HG03354 (cell line): ENCODE results near the gene TAS2R13.

Source experiments
- ATAC-seq: cut with Tn5 transposase; IDR thresholded peaks from one replicate; pipeline ENCODE4 v1.9.1; 2021; ENCODE audit warnings: mild to moderate bottlenecking; ENCODE audit not compliant: unreplicated experiment, poor library complexity, severe bottlenecking

TAS2R13 gene, protein sequence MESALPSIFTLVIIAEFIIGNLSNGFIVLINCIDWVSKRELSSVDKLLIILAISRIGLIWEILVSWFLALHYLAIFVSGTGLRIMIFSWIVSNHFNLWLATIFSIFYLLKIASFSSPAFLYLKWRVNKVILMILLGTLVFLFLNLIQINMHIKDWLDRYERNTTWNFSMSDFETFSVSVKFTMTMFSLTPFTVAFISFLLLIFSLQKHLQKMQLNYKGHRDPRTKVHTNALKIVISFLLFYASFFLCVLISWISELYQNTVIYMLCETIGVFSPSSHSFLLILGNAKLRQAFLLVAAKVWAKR

DNA sequence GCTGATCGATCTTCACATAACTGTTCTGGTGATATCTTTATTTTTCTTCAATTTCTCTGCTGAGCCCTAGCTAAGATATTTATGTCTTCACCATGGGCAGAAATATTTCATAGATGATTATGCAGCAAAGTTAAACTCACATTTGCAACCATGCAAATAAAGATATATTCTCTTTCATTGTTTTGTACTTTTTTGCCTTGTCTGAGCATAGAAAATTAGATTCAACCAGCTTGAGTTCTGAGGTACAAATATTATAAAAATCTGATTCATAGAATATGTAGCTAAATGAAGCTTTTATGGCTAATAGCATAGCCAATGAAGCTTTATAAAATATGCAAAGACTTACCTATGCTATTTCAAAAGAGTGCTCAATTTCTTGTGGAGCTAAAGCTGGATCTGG is at the start of gene TAS2R13:
Gene TAS2R13, minus strand, starts transcription at position 101 of the 400 bp plus-strand sequence. CDS start 264 bp downstream, outside the sequence.
- no peak for ATAC-seq

DNA sequence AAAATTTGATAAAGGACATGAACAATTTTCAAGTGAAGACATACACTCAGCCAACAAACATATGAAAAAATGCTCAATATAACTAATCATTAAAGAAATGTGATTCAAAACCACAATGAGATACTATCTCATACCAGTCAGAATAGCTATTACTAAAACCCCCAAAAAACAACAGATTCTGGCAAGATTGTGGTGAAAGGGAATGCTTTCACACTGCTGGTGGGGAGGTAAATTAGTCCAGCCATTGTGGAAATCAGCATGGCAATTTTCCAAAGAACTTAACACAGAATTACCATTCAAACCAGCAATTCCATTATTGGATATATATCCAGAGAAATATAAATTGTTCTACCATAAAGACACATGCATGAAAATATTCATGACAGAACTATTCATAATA is 48.4 kb upstream of the TAS2R13 start:
- ATAC-seq, result no peak

DNA sequence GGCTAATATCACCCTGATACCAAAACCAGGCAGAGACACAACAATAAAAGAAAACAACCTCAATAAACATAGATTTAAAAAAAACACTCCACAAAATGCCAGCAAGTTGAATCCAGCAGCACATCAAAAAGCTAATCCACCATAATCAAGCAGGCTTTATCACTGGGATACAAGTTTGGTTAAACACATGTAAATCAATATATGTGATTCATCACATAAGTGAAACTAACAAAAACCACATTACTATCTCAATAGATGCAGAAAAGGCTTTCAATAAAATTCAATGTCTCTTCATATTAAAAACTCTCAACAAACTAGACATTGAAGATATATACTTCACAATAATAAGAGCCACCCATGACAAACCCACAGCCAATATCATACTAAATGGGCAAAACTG is 46.7 kb upstream of the TAS2R13 start:
- ATAC-seq, result no peak

DNA sequence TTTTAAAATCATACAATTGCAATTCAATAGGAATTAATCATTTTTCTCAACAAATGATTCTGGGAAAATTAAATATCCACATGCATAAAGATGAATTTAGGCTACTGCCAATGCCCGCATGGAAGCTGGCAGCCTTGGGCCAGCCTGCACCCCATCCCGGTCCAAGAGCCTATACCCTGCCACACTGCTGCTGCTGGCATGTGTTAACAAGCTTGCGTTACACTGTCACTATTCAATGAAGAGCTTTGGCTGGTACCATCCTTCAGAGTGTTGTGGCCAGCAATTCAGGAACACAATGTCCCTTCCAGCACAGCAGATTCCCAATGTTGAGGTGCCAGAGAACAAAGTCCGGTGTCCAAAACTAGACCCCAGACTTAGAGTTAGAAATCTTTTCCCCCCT is 43.3 kb upstream of the TAS2R13 start:
- no peak for ATAC-seq

DNA sequence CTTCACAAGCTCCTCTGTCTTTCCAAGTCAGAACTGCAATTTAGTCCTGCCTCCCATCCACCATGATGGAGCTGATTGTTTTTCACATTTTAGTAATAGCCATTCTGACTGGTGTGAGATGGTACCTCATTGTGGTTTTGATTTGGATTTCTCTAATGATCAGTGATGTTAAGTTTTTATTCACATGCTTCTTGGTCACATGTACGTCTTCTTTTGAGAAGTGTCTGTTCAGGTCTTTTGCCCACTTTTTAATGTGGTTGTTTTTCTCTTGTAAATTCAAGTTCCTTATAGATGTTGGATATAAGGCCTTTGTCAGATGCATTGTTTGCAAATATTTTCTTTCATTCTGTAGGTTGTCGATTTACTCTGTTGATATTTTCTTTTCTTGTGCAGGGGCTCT is 33.8 kb upstream of the TAS2R13 start:
- no peak for ATAC-seq

DNA sequence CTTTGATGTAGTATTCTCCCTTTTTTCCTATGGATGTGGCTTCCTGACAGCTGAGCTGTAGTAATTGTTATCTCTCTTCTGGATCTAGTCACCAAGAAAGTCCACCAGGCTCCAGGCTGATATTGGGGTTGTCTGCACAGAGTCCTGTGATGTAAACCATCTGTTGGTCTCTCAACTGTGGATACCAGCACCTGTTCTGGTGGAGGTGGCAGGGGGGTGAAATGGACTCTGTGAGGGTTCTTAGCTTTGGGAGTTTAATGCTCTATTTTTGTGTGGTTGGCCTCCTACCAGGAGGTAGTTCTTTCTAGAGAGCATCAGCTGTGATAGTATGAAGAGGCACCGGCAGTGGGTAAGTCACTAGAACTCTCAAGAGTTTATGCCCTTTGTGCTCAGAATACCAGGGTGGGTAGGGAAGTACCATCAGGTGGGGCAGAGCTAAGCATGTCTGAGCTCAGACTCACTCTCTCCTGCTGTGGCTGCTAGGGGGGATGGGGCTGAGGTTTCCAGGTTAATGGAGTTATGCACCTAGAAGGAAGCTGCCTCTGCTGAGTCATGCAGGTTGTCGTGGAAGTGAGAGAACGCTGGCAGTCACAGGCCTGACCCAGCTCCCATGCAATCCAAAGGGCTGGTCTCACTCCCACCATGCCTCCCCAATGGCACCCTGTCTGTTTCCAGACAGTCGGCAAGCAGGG is 32.7 kb upstream of the TAS2R13 start:
- no peak for ATAC-seq

DNA sequence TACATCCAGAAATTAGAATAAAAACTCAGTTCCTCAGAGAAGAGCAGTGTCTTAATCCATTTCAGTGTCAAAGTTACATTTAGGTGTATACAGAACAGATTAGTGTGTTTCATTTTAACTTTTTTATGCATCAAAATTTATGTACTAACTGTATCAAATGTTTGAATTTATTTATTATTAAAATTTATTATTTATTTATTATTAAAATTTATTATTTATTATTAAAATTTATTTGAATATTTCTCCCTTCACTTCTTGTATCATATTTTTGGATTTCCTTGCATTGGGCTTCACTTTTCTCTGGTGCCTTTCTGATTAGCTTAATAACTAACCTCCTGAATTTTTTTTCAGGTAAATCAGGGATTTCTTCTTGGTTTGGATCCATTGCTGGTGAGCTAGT is 32.0 kb upstream of the TAS2R13 start:
- ATAC-seq, result no peak

DNA sequence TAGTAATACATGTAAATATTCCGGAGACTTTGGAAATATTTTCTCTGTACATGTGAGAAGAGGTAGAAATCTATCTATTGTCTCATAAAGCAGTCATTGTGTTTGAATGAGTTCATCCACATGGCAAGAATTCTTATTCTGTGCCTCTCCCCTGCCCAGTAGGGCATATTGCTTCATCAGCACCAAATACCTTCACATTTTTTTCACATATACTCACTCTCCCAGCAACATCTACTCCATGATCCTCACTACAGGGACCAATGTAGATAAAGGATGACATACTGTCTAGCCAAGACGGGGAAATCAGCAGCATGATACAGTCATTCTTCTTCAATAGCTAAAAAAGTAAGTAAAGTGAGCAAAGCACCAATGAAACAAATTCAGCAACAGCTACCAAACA is 31.0 kb upstream of the TAS2R13 start:
- no peak for ATAC-seq

DNA sequence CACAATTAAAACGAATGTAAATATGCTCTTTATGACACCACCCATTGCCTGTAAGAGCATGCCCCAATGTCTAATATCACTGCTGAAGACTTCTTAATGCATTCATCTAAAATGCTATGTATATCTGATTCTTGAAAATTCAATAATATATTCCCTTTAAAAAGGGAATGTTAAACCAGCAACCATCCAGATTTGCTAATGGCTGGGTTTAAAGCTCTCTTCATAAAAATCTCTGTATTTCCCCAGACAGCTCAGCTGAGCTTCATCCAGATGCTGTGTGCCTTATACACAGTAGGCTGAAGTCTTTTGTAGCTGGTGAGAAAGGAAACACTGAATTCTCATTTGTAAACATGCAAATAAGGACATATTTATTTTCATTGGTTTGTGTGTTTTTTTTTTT is 29.8 kb upstream of the TAS2R13 start, which contains the start of gene TAS2R14:
Gene TAS2R14, minus strand, starts transcription at position 101 of the 400 bp plus-strand sequence. Its CDS starts 56 bp downstream, at position 45.
- no peak for ATAC-seq

DNA sequence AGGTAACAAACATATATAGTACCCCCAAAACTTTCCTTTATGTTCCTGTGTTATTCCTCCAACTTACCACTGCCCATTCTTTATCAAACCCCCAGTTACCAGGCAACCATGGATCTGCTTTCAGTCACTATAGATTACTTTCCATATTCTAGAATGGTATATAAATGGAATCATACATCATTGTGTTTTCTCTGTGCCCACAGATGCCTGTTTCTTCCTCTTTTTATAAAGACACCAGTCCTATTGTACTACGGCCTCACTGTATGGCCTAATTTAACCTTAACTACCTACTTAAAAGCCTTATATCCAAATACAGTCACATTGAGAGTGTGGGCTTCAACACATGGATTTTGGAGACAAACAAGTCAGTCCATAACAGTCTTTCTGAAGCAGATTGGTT is 27.1 kb upstream of the TAS2R13 start:
- ATAC-seq, result no peak

DNA sequence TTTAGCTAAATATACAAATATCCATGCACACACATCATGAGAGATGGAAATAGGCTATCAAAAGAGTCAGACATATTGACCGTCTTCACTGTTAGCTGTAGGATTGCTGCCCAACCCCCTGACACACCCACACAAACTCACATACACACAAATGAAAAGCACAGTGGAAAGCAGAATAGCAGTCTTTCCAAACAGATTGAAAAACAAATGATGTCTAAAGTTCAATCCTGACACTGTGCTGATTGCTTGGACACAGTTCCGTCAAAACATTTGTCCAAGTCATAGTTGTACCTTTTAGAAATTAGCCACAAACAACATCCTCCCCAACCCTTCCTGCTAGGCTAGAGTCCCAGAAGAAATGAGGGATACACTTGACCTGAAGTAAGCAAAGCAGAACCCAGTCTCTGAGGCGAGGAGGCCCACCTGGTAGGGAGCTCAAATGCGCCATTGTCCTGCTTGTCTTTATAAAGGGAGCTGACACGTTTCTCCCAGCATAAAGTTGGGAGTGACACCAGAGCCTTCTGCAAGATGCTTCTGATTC is 19.5 kb upstream of the TAS2R13 start, which contains the start of gene PRH2:
Gene PRH2, plus strand, starts transcription at position 491 of the 541 bp plus-strand sequence. Its CDS starts 38 bp downstream, at position 529.
- ATAC-seq, result no peak

DNA sequence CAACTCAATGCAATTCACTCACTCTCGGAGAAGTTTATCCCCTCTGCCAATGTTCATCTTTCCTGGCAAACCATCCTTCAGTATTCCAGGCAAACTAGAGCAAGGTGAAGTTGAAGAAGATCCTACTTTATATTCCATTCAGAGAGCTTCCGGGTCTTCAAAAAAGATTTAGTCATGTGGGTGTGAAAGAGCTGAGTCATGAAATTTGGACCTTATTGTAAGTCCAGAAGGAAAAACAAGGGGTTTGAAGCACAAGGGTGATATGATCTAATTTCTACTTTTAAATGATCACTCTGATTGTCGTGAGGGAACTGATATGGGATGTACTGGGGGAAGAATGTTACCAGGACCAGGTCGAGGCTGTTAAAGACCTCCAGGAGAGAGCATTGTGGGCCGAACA is 16.9 kb upstream of the TAS2R13 start:
- no peak for ATAC-seq

DNA sequence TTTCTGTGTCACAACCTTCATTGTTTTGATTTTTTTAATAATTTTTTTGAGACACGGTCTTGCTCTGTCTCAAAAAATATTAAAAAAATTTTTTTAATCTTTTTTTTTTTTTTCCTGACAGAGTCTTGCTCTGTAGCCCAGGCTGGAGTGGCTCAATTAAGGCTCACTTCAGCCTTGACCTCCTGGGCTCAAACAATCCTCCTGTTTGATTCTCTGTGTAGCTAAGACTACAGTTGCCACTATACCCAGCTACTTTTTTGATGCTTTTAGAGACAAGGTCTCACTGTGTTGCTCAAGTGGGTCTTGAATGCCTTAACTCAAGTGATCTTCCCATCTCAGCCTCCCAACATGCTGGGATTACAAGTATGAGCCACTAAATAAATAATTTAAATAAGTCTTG is 10.4 kb upstream of the TAS2R13 start:
- ATAC-seq, result no peak

DNA sequence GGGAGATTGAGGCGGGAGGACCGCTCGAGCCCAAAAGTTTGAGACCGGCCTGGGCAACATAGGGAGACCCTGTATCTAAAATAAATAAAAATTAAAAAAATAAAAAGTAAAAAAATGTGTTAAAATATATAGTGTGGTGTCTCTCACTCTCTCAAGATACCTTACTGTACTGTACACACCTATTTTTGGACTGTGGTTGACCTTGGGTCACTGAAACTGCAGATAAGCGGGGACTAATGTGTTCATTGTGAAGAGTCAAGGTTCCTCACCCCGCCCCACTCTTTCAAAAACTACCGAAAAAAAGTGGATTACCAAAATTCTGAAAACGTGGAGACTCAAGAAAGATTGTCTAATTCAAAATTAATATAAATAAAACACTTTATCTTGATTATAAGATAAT is 1.0 kb upstream of the TAS2R13 start:
- no peak for ATAC-seq

DNA sequence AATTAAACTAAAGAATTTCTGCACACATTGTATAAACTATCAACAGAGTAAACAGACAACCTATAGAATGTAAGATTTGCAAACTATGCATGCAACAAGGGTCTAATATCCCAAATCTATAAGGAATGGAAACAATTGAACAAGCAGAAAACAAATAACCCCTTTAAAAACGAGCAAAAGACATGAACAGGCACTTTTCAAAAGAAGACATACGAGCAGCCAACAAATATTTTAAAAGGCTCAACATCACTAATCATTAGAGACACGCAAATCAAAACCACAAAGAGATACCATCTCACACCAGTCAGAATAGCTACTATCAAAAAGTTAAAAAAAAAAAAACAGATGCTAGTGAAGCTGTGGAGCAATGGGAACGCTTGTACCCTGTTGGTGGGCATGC is 4.7 kb downstream of the TAS2R13 start:
- ATAC-seq, result no peak

DNA sequence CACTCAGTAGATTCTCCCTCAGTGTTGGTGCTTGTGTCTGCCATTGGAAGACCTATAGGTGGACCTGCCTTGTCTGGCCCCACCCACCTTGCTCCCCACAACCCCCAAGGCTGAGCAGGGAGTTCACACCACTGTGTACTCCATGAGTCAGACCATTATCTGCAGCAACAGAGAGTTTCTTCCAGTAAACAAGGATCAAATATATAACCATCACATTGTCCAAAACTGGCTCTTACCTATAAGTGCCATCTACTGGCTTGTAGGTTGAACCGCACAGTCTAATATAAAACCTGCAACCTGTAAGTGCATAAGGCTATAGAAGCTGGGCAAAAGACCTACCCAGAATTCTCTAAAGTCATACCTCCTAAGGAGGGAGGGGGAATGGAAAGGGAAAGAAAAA is 7.9 kb downstream of the TAS2R13 start:
- ATAC-seq, result no peak

DNA sequence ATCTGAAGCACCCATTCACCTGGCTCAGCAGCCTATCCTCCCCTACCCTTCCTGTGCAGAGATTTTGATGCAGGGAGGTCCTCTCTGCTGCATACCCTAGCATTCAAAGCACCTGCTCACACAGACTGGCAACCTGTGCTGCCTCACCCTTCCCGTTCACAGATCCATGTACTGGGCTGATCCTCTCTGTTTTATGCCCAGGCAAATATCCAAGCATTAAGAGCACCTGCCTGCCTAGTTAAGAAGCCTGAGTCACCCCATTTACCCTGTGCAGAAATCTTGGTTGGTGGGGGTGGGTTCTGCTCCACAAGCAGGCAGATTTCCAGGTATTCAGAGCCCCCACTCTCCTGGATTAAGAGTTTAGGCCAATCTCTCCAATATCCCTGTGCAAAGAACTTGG is 8.4 kb downstream of the TAS2R13 start:
- ATAC-seq, result no peak

DNA sequence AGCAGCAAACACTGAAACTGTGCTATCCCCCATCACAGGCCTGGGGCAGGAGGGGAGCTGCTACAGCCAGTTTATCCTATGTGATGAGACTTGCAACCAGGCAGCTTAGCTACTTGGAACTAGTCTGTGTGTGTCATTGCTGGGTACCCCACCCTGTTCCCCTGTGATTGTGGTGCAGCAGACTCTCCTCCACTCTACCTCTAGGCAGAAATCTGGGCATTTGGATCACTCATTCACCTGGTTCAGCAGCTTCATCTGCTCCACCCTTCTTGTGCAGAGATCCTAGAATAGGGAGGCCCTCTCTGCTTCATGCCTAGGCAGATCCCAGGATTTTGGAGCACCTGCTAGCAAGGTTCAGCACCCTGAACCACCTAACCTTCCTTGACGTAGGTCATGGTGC is 8.8 kb downstream of the TAS2R13 start:
- ATAC-seq, result no peak

DNA sequence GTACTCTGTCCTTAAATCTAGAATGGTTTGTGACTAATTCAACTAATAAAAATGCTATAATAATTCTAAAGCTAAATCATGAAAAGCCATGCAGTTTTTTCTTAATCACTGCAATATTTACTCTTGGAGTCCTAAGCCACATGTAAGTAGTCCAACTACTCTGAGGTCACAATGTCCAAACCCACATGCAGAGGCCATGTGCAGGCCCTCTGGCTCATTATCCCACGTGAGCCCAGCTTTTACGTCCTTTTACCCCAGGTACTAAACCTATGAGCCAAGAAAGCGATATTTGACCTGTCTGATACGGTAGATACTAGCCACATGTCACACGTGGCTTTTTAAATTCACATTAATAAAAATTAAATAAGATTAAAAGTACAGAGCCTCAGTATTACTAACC is 12.5 kb downstream of the TAS2R13 start:
- ATAC-seq, result no peak

DNA sequence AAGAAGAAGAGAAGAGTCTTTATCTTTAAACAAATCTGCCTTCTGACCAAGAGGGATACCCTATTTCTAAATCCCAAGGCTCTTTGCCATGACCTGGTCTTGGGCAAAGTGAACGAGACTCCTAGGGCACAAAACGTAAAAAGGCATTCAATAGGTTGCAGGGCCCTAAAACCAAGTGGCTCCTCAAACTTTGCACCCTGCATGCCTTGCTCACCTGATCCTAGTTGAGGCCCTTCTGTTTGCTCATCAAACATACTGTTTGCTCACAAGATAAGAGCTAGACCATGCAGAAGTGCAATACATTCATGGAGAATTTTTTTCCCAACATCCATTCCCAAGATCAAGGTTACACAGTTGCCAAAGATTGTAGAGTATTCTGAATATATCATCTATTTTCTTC is 17.4 kb downstream of the TAS2R13 start:
- no peak for ATAC-seq

DNA sequence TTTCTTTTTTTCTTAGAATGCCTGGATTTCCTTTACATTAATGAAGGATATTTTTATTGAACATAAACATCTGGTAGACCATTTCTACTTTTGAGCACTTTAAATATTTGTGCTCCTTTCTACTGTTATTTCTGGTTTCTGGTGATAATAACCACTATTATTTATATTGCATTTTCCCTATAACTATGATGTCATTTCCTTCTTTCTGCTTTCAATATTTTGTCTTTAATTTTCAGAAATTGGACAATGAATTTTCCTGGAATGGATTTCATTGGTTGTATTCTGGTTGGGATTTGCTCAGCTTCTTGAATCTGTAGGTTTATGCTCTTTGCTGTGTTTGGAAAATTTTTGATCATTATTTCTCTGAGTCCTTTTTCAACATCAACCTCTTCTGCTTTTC is 20.1 kb downstream of the TAS2R13 start:
- ATAC-seq, result no peak
